G401 (cell line): ENCODE measurements around the gene FCN1. TPM values are rescaled to one million over a fixed set of nuclear protein-coding genes. Genes with fewer than 3 reads are reported as not detected.

Experiments used
- DNase-seq: peaks from one replicate; pipeline ENCODE4 v3.0.0-alpha.2; 2015; ENCODE audit warnings: low spot score
- in situ Hi-C: cut with HindIII; loops from 2 replicates; pipeline ENCODE4 v1.10.0; 2016; ENCODE audit warnings: low sequenced_read_pairs, mixed read lengths
- total RNA-seq: library from RNA; depleted of rRNA; stranded (reverse); fragments of >200 nt; shearing (Covaris generic); gene quantifications from 2 replicates; pipeline ENCODE4 v1.2.3, GENCODE V29; 2014

The FCN1 gene
- total RNA-seq, 1 experiment from 2014 or later = not detected

DNA sequence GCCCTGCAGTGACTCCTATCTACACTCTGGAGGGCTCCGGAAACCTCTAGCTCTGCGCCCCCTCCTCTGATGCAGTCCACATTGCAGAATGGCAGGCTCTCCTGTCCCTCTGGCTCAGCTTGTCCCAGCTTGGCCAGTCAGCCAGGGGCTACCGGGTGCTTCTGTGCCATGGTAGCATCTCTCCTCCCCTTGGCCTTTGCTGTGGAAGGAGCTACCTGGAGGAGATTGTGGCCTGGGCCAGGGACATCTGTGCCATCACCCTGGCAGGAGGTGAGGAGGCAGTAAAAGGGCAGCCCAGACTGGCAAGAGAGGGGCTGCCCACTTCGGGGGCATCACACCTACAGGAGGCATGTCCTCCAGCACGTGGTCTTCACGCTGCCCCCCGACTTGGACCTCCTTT lies 38.1 kb upstream of the FCN1 start:
- in situ Hi-C loops = no loop called here
- DNase-seq = no peak

GRCh38 chr9:134955156-134955555 lies 37.4 kb upstream of the FCN1 start:
- no peak for DNase-seq
- in situ Hi-C loops = no loop called here

- no peak for DNase-seq
- in situ Hi-C loops = no loop called here
Measured at GRCh38 chr9:134951994-134952393, 34.3 kb upstream of the FCN1 start.

- no peak for DNase-seq
- in situ Hi-C loops = no loop called here
Measured at GRCh38 chr9:134951461-134951860, 33.7 kb upstream of the FCN1 start.

- in situ Hi-C loops = no loop called here
Measured at GRCh38 chr9:134950386-134951210, 32.9 kb upstream of the FCN1 start.

GRCh38 chr9:134949681-134950385 lies 32.1 kb upstream of the FCN1 start:
- in situ Hi-C loops = no loop called here
- DNase-seq = no peak

More at GRCh38 chr9:134950386-134951210, 32.9 kb upstream of the FCN1 start:
- no peak for DNase-seq

DNA sequence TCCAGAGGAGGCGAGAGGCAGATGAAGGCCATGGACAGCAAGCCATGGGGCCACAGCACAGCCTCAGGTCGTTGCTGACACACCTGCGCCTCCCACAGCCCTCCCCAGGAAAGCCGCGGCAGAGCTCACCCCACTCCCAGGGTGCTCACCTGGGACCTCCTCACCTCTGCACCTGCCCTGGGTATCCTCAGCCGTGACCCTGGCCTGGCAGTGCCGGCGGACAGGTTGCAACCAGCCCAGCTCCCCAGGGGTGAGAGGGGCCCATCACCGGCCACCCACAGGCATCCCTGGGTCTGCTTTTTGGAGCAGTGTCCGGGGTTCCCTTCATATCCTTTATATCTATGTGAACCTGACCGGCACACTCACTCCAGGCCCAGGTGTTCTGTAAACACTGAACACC lies 30.4 kb upstream of the FCN1 start:
- DNase-seq = no peak
- in situ Hi-C loops = no loop called here

- no peak for DNase-seq
- in situ Hi-C loops = no loop called here
Measured at GRCh38 chr9:134947265-134947955, 29.7 kb upstream of the FCN1 start.

DNA sequence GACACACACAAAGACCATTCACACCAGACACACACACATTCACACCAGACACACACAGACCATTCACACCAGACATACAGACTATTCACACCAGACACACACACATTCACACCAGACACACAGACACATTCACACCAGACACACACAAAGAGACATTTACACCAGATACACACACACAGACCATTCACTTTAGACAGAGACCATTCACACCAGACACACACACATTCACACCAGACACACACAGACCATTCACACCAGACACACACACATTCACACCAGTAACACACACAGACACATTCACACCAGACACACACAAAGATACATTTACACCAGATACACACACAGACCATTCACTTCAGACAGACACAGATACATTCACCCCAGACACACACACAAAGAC lies 29.0 kb upstream of the FCN1 start:
- in situ Hi-C loops = no loop called here
- DNase-seq = no peak

DNA sequence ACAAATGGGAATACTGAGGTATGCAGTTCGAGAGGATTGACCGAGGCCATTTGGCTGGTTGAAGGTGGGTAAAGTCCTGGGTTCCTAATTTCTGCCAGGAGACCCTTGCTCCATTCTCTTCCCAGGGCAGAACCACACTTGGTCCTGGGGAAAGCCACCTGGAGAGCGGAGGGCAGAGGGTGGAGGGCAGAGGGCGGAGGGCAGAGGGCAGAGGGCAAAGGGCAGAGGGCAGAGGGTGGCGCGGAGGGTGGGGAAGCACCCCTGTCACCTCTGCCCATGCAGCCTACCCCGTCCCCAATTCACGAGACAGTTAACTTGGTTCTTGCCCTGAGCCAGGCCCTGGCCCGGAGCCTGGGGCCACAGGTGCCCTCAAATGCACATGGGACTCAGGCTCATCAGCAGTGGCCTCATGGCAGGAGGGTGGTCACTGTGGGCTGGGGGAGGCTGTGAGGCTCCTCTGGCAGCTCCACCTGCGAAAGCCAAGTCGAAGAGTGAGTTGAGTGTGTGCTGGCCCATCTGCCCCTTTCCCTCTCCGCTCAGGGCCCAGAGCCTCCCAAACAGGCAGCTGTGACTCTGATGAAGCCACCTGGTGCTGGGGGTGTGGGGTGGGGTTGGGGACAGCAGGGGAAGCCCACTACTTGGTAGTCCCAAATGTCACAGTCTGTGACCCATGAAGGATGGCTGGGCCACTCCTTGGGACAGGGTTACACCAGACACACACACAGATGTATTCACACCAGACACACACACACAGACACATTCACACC lies 28.0 kb upstream of the FCN1 start:
- no peak for DNase-seq
- in situ Hi-C loops = no loop called here

DNA sequence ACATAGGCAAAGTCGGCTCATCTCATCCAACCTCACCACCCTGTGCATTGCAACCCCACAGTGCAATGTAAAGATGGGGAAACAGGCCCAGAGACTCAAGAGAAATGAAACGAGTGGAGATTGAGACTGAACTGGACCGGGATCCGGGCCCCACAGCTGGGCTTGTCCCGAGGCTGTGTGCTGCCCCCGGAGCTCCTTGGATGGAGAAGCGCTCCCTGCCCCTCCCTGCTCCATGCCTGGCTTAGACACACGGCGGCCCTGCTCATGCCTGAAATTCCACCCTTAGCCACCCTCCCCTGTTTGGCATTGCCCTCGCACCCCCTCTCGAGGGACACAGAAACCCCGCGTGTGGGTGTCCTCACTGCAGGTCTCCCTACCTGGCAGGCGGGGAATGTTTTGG lies 27.2 kb upstream of the FCN1 start:
- in situ Hi-C loops = no loop called here
- no peak for DNase-seq

DNA sequence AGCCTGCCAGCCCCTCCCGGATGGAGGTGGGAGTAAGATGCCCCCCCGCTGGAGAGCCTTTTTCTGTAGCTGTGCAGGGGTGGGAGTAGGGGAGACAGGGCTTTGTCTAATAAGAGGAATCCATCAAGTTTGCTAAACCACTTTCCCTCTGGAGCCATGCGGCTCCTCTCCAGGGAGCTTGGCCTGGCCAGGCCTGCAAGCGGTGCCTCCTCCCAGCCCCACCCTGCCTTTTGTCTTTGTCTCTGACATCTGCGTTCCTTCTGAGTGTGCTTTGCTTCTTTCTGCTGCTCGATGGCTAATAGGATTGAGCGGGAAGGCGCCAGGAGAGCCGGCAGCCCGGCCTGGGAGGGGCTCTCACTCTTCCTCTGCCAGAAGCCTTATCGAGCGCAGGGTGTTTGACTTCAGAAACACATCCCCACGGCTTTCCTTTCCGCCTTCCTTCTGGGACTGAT lies 26.7 kb upstream of the FCN1 start:
- DNase-seq = no peak
- in situ Hi-C loops = no loop called here

GRCh38 chr9:134943836-134944235 lies 26.1 kb upstream of the FCN1 start:
- DNase-seq = no peak
- in situ Hi-C loops = no loop called here

- no peak for DNase-seq
- in situ Hi-C loops = no loop called here
Measured at GRCh38 chr9:134943411-134943810, 25.7 kb upstream of the FCN1 start.

DNA sequence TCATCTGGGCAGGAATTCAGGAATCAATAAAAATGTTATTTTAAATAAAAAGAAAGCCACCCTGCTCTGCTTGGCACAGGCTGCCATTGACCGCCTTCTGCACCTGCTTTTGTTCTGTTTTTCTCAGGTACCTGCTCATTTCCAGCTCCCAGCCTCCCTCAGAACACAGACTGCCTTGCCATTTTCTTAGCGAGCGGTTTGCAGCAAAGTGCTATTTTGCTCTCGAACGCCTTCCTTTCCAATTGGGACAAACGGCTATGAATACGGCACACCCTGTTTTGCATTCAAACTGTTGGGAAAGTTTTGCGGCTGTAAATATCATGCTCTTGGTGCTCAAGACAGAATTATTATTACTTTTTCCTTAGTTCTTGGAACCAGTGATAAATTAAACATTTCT lies 25.1 kb upstream of the FCN1 start:
- in situ Hi-C loops = no loop called here
- no peak for DNase-seq

DNA sequence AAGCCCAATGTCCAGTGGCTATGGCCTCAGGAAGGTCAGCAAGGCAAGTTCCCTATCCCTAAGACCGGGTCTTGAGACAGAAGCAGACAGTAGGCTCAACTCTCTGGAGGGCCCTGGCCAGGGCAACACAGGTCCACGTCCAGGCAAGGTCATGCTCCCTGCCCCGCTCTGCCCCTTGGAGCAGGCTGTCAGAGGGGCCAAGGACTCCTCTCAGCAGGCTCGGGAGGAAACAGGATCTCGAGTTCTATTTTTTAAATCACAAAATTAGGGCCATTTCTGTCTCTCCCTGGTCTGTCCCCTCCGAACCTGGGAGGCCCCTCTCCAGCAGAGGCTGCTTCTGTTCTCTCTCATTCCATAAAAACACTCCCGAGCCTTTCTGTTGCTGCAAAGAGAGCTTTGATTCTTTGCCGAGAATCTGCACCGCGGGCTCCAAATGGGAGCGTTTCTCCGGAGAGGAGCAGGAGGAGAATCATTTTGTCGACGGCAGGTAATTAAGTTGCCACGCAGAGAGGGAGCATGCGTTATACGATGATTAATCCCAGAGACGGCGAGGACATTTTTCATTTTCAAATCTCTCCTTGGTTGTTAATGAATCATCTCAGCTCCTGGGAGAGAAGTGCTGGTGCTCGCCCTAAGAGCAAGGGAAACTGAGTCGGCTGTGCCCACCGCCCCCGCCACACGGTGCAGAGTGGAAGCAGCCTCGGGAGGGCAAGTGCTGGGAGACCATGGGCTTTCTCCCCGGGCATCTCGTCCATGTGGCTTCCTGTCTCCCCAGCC lies 24.5 kb upstream of the FCN1 start:
- no peak for DNase-seq
- in situ Hi-C loops = no loop called here

- in situ Hi-C loops = no loop called here
- DNase-seq = no peak
Measured at GRCh38 chr9:134940236-134941208, 22.8 kb upstream of the FCN1 start.

DNA sequence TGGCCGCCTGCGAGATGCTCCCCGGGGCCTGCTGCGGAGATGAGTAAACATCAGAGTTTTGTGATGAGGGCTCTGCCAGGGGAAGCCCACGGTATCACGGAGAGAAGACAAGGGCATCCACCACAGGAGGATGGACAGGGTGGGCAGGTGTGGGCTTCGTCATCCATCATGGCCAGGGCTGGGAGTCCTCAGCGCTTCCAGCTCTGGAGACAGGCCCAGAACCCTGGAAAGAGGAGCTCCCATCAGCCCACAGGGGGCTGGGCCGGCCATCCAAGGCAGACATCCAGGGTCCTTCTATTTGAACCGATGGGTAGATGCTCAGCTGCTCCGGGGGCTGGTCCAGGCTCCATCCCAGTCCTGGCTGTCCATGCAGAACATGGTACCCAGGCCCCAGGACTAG lies 22.1 kb upstream of the FCN1 start:
- in situ Hi-C loops = no loop called here
- no peak for DNase-seq
